GM19328 (cell line): Measurements from ENCODE around the gene KCNJ9.
"Not testable (repeated sequence)": the region's sequence is repeated elsewhere in the genome, so short reads cannot be mapped to it uniquely, and the experiment has no call there.

Experiments used
- ATAC-seq: cut with Tn5 transposase; IDR thresholded peaks from one replicate; pipeline ENCODE4 v1.9.1; 2021; ENCODE audit warnings: mild to moderate bottlenecking, moderate library complexity; ENCODE audit not compliant: unreplicated experiment

The KCNJ9 gene

DNA sequence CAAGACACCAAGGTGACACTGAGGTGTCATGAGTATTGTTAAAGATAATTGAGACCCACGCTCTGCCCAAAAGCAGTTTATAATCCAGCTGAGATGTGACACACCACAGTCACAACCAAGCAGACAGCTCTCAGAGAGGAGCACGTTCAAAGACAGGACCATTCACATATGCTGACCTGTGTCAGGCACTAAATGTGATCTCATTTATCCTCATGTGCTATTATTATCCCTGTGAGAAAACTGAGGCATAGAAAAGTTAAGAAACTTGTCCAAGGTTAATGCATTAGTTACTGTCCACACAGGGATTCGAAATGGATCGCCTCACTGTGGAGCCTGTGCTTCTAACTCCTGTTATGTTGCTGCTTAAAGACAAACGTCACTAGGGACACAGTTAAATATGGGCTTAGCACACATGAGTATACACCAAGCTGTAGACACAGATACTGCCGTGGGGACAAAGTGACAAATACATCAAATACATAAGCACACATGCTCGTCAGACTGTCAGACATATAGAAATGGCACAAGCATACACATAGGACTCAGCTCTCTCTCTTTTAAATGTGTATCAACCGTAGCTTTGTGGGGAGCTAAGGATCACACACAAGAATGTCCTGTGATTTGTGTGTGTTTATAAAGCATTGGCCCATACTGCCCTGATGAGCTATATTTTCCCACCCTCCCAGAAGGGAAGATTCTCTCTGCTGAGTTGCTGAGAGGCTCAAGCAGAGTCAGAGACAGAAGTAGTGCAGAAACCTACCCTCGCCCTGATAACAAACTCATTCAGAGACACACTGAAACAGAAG, 20.6 kb downstream of the KCNJ9 start:
- no peak for ATAC-seq

DNA sequence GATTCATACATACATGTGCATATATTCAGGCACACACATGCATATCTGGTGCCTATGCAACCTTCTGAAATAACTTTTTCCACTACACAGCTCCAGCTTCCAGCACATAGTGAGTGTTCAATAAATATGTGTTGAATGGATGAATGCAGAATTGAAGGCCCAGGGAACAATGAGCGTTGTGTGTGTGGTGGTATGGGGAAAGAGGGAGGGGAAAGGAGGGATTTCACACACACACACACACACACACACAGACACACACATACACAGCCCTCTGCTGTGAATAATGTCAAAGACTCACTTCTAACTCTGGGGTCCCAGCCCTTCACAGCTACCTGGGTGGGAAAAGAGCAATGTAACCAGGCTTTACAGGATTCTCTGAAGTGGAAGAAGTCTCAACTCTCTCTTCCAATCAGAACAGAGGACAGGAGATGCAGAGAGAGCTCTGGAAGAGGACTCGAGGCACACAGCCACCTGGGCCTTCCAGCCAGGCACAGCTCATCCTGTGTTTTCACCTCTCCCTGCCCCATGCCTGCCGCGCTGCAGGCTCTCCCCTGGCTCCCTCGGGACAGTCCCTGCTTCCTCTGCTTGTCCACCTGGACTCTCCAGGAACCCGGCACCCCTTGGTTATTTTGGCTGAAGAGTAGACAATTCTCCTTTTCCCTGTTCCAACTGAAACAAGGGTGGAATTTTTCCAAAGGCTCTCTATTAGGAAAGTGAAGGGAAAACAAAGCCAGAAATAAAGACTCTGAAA, 22.5 kb downstream of the KCNJ9 start:
- no peak for ATAC-seq

DNA sequence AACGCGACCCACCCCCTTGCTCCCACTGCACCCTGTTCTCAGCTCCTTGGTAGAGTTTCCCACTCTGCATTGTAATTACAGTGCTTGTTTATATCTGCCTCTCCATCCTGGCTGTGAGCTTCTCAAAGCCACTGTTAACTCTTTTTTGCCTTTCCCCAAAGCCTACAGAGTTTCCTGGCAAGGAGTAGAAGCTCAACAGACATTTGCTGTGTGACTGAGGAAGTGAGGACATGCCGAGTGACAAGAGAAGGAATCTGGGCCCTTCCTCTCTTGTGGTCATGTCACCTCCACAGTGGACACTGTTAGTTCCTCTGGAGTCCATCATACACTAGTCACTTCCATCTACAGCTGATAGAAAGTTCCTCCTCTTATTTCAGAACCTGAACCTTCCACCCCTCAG, 23.1 kb downstream of the KCNJ9 start:
- no peak for ATAC-seq

DNA sequence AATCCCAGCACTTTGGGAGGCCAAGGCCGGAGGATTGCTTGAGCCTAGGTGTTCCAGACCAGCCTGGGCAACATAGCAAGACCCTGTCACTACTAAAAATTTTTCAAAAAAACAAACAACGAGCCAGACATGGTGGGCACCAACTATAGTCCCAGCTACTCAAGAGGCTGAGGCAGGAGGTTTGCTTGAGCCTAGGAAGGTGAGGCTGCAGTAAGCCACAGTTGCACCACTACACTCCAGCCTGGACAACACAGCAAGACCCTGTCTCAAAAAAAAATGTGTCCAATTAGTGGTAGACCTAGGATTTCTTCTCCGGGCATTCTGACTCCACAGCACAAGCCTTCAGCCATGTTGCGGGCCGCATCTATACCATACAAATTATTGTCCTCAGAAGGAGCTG, 23.8 kb downstream of the KCNJ9 start:
- no peak for ATAC-seq

DNA sequence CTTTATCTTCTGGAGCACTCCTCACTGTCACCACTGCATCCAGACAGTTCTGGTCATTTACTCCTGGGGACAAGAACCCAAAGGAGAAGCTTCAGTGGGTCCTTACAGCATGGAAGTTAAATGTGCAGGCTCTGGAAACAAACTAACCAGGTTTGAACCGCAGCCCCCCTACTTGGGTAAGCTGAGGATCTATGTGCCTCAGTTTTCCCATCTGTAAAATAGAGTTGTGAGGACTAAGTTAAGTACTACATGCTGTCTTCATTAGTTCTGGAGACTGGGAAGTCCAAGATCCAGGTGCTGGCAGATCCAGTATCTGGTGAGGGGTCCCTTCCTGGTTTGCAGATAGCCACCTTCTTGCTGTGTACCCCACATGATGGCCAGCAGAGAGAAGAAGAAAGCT, 26.2 kb downstream of the KCNJ9 start:
- no peak for ATAC-seq

DNA sequence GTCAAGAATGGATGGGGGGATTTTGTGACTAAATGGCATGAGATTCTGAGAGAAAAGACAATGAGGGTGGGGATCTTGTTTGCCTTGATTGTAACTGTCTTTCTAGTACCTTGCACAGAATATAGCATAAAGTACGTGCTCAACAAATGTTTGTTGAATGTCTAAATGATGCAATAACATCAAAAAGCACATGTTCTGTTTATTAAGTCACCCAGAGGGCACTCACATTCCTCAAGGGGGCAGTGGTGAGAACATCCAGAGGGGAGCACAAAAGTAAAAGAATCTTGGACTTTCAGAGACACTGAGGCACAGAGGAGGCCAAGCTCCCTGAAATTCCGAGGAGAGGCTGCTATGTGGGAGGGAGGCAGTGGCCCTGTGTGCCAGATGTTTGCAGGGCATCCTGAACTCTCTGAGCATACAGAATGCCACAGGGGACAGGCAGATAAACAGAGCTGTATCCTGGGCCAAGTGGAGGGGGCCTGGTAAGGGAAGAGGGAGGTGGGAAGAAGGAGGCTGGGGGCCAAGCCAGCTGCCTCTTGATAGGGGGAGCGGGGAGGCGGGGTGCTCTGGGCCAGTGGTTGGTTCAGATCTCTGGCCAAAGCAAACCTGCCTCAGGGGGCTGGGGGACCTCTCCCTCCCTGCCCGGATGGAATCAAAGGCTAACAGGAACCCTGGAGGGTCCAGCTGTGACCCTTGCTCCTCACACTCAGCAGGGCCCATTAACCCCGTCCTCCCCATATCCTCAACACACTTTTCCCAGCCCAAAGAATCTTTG, 27.7 kb downstream of the KCNJ9 start:
- no peak for ATAC-seq

DNA sequence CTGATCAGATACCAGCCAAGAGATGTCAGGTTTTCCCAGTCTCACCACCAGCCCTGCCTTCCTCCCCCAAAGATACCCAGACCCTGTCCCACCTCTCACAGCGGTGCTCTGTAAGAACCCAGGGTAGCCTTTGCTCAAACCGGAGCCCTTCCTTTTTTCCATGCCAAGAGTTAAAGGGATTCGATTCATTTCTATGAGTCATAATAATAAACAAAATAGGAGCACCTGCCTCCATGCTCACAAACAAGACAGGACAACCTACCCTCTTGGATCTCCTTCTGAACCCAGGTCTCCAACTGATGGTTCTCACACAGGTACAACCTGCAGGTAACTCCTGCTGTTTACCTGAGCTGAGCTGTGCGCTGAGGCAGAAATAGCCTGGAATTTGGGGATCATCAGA, 28.3 kb downstream of the KCNJ9 start:
- no peak for ATAC-seq

DNA sequence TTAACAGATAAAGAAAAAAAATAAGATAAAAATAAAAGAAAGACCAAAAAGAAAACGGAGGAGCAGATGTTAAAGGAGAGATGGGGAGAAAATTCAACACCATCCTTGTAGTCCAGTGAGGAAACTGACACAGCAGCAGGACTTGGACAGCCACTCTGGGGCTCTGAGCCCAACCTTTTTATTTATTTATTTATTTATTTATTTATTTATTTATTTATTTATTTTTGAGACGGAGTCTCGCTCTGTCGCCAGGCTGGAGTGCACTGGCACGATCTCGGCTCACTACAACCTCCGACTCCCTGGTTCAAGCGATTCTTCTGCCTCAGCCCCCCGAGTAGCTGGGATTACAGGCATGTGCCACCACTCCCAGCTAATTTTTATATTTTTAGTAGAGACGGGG, 30.1 kb downstream of the KCNJ9 start:
- not testable (repeated sequence) for ATAC-seq

DNA sequence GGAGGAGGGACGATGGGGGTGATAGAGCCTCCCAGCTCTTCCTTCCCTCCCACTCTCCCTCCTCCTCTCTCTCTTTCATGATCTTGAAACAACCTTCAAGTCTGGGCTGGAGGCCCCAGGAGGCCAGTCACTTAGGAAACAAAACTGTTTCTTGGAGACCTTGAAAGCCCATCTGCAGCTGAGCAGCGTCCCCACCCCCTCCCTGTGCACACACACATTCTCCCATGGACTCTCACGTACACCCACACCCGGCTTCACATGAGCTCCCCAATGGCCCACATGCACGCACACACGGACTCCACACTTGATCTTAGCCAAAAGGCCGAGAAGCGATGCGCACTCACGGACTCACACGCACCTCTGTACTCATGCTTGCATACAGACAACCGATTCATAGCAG, 31.0 kb downstream of the KCNJ9 start:
- ATAC-seq, result no peak

DNA sequence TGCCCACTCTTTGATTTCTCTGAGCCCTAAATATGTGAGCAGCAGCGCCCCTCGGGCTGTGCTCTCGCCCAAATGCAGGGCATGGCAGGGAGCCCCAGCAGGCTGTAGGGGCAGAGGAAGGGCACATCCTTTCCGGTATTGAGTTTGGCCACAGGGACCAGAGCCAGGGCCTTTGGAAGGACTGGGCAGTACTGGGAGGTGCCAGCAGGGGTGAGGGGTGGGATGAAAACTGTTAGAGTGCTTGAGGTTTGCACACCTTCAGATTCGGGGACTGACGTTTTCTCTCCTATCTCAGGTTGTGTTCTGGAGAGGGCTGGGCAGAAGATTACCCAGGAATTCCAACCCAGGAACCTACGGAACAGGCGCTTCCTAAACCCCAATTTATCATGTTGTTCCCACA, 32.1 kb downstream of the KCNJ9 start:
- ATAC-seq, result no peak

DNA sequence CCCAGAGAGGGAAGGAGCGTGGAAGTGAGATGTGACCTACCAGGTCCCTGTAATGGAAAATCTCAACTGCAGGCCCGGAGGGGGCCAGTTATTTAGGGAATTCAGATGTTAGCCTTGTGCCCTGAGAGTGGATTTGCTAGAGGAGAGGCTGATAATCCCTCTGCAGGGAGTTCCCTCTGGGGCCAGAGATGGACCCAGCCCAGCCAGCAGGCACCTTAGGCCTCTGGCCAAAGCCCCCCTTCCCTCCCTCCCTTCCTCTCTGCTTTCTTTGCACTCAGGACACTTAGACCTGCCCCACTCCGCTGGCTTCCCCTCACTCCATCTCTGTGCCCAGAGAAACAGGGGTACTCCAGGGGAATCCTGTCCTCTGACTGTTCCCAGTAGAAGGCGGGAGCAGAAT, 32.7 kb downstream of the KCNJ9 start:
- no peak for ATAC-seq

DNA sequence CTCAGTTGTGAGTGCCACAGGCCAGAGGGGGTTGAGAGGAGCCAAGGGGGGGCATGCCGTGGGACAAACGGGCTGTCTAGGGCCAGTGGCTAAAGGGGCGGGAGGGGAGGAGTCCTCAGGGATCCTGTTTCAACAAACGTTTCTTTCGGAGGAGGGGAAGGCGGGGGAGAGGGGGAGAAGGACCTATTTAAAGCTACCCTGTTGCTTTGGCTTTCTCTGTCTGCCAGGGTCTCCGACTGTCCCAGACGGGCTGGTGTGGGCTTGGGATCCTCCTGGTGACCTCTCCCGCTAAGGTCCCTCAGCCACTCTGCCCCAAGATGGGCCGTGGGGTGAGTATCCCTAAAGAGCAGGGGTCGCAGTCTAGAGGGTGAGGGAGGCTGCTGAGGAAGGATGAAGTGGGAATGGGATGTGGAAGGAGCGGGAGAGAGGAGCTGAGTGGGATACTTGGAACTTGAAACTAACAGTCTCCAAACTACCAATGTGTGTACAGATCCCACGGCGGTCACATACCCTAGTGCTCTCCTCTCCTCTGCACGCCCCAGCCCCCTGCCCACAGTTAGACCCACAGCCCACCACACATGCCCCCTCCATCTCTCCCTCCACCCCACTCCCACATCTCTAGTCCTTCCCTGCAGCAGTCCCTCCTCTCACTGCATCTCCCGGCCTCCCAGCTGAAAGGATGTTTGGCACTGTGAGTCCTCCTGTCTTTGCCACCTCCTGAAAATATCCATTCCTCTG, 34.4 kb downstream of the KCNJ9 start, which contains the start of gene ATP1A2:
Gene ATP1A2 (plus strand): TSS at position 215 of the 738 bp plus-strand sequence. CDS start 103 bp downstream, at position 318.
- ATAC-seq, result no peak

DNA sequence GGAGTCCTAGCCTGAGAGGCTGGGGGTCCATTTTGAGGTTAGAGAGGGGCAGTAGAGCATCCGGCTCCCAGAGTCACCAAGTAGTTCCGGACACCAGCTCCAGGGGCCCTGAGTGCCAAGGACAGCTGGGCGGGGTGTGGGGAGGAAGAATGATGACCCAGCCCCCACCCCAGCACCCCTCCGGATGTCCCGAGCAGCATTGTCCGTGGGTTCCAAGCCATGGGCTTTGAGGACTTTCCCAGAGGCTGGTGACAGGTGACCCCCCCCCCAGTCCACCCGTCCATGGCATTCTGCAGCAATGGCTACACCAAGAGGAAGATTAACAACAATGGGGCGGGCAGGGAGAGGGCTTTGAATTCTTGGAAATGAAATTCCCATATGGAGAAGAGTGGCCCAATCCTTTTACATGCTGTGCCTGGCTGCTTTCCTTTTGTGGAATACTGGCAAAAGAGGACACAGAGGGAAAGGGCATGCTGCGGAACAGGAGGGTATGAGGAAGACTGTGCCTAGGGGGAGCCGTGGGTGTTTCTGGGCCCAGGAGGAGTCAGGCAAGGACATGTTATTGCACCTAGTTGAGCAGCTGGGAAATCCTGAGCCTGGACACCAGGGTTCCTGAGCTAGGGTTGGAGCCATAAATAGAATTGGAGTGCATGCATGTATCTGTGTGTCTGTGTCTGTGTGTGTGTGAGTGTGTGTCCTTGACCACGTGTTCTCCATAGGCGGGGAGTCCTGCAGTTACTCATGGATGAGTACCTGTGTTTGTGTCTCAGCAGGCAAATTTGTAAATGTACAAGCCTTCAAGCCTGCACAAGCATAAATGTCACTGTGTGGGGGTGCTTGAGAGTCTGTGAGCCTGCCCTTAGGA, 35.2 kb downstream of the KCNJ9 start:
- no peak for ATAC-seq

DNA sequence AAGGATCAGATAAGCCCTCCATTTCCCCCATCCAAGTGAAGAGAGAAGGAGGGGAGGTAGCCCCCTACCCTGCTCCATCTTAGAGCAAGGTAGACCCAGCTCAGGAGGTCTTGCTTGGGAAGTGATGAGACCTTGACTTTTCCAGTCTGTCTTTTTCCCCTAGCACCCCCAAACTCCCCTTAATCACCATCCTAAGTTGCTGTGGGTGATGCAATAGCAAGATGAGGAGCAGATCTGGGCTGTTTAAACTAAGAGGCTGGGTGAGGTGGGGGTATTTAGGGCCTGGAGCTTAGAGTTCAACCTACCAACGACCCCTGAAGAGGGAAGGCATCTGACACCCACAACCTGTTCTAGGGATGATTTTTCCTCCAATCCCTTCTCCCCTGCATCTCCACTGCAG, 36.0 kb downstream of the KCNJ9 start:
- ATAC-seq, result no peak

DNA sequence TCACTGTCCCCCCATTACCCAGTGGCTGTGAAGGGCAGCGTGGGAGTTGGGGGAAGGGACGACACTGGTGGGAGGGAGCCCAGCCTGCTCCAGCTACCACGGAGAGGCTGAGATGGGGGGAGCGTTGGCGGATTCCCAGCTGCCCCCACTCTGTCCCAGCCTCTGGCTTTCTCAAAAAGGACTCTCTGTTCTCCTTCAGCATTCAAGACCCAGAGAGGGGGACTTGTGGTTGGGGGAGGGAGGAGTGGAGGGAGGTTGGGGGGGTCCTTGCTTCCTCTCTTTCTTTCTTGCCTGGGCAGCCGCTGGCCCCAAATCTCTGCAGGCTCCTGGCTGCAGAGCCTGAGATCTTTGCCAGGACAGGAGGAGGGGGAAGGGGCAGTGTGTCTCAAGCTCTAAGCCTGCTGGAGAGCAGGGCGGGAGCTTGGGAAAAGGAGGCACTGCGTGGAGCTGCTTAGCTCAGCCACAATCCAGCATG, 36.4 kb downstream of the KCNJ9 start:
- ATAC-seq, result no peak

DNA sequence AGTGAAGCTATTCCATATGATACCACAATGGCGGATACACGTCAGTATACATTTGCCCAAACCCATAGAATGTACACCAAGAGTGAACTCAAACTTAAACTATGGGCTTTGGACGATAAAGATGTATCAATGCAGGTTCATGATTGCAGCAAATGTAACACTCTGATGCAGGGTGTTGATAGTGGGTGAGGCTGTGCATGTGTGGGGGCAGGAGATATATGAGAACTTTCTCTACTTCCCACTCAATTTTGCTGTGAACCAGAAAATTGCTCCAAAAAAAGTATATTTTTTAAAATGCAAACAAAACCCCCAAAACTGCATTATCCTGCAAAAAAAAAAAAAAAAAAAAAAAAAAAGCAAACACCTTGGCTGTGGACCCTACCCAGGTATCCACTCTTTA, 37.6 kb downstream of the KCNJ9 start:
- ATAC-seq, result no peak

DNA sequence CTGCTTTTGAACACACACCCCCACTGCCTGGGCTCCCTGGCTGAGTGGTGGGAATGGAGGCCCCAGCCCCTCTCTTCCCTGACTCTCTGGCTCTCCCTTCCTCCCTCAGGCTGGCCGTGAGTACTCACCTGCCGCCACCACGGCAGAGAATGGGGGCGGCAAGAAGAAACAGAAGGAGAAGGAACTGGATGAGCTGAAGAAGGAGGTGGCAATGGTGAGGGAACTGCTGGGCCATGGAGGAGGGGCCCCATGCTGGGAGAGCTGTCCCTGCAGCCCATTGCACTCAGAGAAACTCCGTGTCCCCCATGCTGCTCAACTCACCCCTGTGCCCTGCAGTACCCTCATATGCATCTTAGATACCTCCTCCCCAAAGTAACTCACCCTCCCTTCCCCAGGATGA, 39.5 kb downstream of the KCNJ9 start:
- no peak for ATAC-seq

DNA sequence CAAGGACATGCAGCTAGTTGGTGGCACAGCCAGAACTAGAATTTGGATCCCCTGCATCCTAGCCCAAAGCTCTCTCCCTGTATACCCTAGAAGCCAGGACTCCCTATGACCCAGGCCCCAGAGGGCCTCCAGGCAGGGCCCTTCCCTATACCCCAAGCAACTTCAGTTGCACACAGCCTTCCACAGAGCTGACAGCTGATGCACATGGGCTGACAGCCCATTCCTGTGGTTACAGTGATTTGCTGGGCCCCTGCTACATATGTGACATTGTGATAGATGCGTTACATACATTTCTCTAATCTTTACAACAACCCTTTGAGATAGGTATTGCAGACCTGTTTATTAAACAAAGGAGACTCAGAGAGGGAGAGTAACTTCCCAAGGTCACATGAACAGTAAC, 40.0 kb downstream of the KCNJ9 start:
- no peak for ATAC-seq

DNA sequence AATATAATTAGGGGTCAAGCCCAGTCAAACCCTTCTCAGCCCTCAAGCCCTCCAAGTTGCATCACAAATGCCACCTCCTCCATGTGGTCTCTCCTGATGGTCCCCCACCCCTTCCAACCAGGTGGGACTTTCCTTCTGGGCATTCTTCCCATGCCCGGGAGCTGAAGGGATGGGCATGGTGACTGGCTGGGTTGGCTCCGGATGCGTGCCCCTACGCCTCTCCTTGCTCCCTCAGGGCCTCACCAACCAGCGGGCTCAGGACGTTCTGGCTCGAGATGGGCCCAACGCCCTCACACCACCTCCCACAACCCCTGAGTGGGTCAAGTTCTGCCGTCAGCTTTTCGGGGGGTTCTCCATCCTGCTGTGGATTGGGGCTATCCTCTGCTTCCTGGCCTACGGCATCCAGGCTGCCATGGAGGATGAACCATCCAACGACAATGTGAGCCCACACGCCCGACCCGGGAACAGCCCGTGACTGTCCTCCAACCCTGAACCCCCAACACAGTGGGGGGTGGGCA, 41.7 kb downstream of the KCNJ9 start:
- ATAC-seq, result no peak

DNA sequence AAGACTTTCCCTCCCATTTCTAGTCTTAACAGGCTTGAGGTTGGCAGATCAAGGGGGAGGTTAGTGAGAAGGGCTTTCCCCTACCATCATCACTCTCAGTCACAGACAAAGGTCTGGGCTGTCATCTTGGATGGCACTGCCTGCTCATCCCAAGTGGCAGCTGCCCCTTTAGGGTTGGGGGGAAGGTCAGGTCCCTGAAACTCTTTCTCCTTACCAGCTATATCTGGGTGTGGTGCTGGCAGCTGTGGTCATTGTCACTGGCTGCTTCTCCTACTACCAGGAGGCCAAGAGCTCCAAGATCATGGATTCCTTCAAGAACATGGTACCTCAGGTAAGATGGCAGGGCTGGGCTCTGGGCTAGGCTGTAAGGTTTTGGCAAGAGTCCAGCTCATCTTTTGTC, 42.4 kb downstream of the KCNJ9 start:
- no peak for ATAC-seq
